Thyroid gland (tissue), 4 donors: ENCODE measurements around the gene FAM210A. TPM values are rescaled to one million over a fixed set of nuclear protein-coding genes. Genes with fewer than 3 reads are reported as not detected.
"Not testable (repeated sequence)": the region's sequence is repeated elsewhere in the genome, so short reads cannot be mapped to it uniquely, and the experiment has no call there.

ENCODE experiments used
- DNase-seq, 2 donors: peaks; one replicate each; pipeline ENCODE4 v3.0.0-alpha.2; 2019
- H3K27ac ChIP-seq, 3 donors: fragments of 200-600 bp; sonication (generic); 1 replicate in 2 of 3; 2 replicates in 1 of 3; pipeline ENCODE4 v1.5.1; 2016 to 2019; ENCODE audit warnings: mild to moderate bottlenecking in 1 of 3, moderate library complexity in 1 of 3
- H3K27me3 ChIP-seq: fragments of 200-600 bp; sonication (generic); one replicate; pipeline ENCODE4 v1.5.1; 2019
- H3K36me3 ChIP-seq, 2 donors: fragments of 200-600 bp; sonication (generic); one replicate each; pipeline ENCODE4 v1.5.1; 2016 to 2019
- H3K4me1 ChIP-seq, 2 donors: fragments of 200-600 bp; sonication (generic); one replicate each; pipeline ENCODE4 v1.5.1; 2017 to 2019
- H3K4me3 ChIP-seq, 3 donors: fragments of 200-600 bp; sonication (generic); replicated peaks in 1 of 3; 1 replicate in 2 of 3; 2 replicates in 1 of 3; pipeline ENCODE4 v1.5.1; 2016; ENCODE audit warnings: mild to moderate bottlenecking in 1 of 3
- H3K9me3 ChIP-seq: fragments of 200-600 bp; sonication (generic); one replicate; pipeline ENCODE4 v1.5.1; 2017
- CTCF ChIP-seq, 6 experiments: fragments of 200-600 bp in 3 of 6; fragments of 450-650 bp in 3 of 6; sonication (generic) in 3 of 6; IDR thresholded peaks; one replicate each; pipeline ENCODE4 v1.5.1; 2016 to 2019; ENCODE audit warnings: antibody characterized with exemption in 6 of 6, mild to moderate bottlenecking in 2 of 6, inconsistent platforms in 1 of 6, moderate library complexity in 1 of 6
- POLR2A ChIP-seq, 2 donors: fragments of 450-650 bp; IDR thresholded peaks; one replicate each; pipeline ENCODE4 v1.6.1; 2017; ENCODE audit warnings: antibody characterized with exemption in 2 of 2, mild to moderate bottlenecking in 2 of 2, moderate library complexity in 1 of 2
- WGBS, 2 donors: methylation state at CpG; one replicate each; pipeline ENCODE4 v1.1.5; 2017; 5-methylcytosine and 5-hydroxymethylcytosine counted together
- intact Hi-C: fragments of 100-400 bp; cut with DNase I; formaldehyde crosslinking; loops from one replicate; pipeline ENCODE4 v1.15.1; 2023
- total RNA-seq, 4 donors: library from RNA; depleted of rRNA; stranded (reverse); fragments of >200 nt; gene quantifications; one replicate each; pipeline ENCODE4 v1.2.3, GENCODE V29; 2016

FAM210A gene
- total RNA-seq, 4 donors from 2014 or later, result 9.1 to 13.8 (median 12.1) TPM

GRCh38 chr18:13712400-13713131 is 13.8 kb downstream of the FAM210A start:
- H3K27me3 ChIP-seq, result no peaks in the 10 kb centered on the region
- H3K9me3 ChIP-seq, result no peaks in the 10 kb centered on the region
- DNase-seq, result no peak
- H3K4me1 ChIP-seq, result no peaks in the 10 kb centered on the region
- intact Hi-C loops, result no loop called here
- TF ChIP-seq POLR2A (IDR thresholded peaks at IDR 0.05), result no peak
- TF ChIP-seq CTCF (IDR thresholded peaks at IDR 0.05), result no peak
- 81 to 91% methylated on average over 8 of the region's 8 CpGs for WGBS, 2 donors
- H3K36me3 ChIP-seq, result no peaks in the 10 kb centered on the region
- H3K4me3 ChIP-seq, result no peak overlapping the region
- no peak overlapping the region for H3K27ac ChIP-seq

- Histone ChIP-seq H3K9me3 (no peaks in the 10 kb centered on the region), H3K36me3 (no peaks in the 10 kb centered on the region), H3K27me3 (no peaks in the 10 kb centered on the region), H3K4me3 (no peak overlapping the region), H3K27ac (no peak overlapping the region), H3K4me1 (no peaks in the 10 kb centered on the region)
- TF ChIP-seq CTCF (IDR thresholded peaks at IDR 0.05), result no peak
- no peak for TF ChIP-seq POLR2A (IDR thresholded peaks at IDR 0.05)
- intact Hi-C loops, result no loop called here
- no peak for DNase-seq
- WGBS, 2 donors, result 90 to 97% methylated on average over 6 of the region's 6 CpGs
Observed at GRCh38 chr18:13710414-13710831, 15.9 kb downstream of the FAM210A start.

- Histone ChIP-seq H3K27ac (no peak overlapping the region), H3K4me3 (no peak overlapping the region), H3K9me3 (no peaks in the 10 kb centered on the region), H3K4me1 (no peaks in the 10 kb centered on the region), H3K36me3 (no peaks in the 10 kb centered on the region), H3K27me3 (no peaks in the 10 kb centered on the region)
- 95 to 96% methylated on average over 1 of the region's 1 CpG for WGBS, 2 donors
- TF ChIP-seq POLR2A (IDR thresholded peaks at IDR 0.05) (no peak), CTCF (IDR thresholded peaks at IDR 0.05) (no peak)
- intact Hi-C loops, result no loop called here
- DNase-seq, result no peak
Observed at GRCh38 chr18:13703899-13704298, 22.5 kb downstream of the FAM210A start.

GRCh38 chr18:13700153-13700552 is 26.2 kb downstream of the FAM210A start:
- H3K27ac ChIP-seq, result no peak overlapping the region
- 100% methylated on average over 1 of the region's 1 CpG for WGBS, 2 donors
- no peak for DNase-seq
- no peaks in the 10 kb centered on the region for H3K4me1 ChIP-seq
- intact Hi-C loops, result no loop called here
- no peak overlapping the region for H3K4me3 ChIP-seq
- H3K27me3 ChIP-seq, result no peaks in the 10 kb centered on the region
- H3K36me3 ChIP-seq, result no peaks in the 10 kb centered on the region
- no peak for TF ChIP-seq POLR2A (IDR thresholded peaks at IDR 0.05)
- TF ChIP-seq CTCF (IDR thresholded peaks at IDR 0.05), result no peak
- no peaks in the 10 kb centered on the region for H3K9me3 ChIP-seq

- no peak for DNase-seq
- Histone ChIP-seq H3K27me3 (no peaks in the 10 kb centered on the region), H3K4me1 (no peaks in the 10 kb centered on the region), H3K4me3 (no peak overlapping the region), H3K36me3 (no peaks in the 10 kb centered on the region), H3K27ac (no peak overlapping the region), H3K9me3 (no peaks in the 10 kb centered on the region)
- TF ChIP-seq POLR2A (IDR thresholded peaks at IDR 0.05) (no peak), CTCF (IDR thresholded peaks at IDR 0.05) (no peak)
- WGBS, 2 donors, result 94% methylated on average over 3 of the region's 3 CpGs
- intact Hi-C loops, result no loop called here
Observed at GRCh38 chr18:13696961-13697360, 29.4 kb downstream of the FAM210A start.

GRCh38 chr18:13695337-13695736 is 31.0 kb downstream of the FAM210A start:
- H3K27me3 ChIP-seq, H3K4me3 ChIP-seq, intact Hi-C loops, H3K27ac ChIP-seq, H3K9me3 ChIP-seq, H3K36me3 ChIP-seq, H3K4me1 ChIP-seq, DNase-seq: not testable (repeated sequence)
- 97% methylated on average over 5 of the region's 5 CpGs for WGBS, 2 donors

- DNase-seq, H3K36me3 ChIP-seq, H3K9me3 ChIP-seq, H3K27ac ChIP-seq, intact Hi-C loops, H3K4me3 ChIP-seq, H3K27me3 ChIP-seq, H3K4me1 ChIP-seq: not testable (repeated sequence)
- WGBS, 2 donors, result 93 to 99% methylated on average over 9 of the region's 9 CpGs
Observed at GRCh38 chr18:13690060-13690459, 36.3 kb downstream of the FAM210A start.
